Measurements from ENCODE around the gene ATN1.

DNA sequence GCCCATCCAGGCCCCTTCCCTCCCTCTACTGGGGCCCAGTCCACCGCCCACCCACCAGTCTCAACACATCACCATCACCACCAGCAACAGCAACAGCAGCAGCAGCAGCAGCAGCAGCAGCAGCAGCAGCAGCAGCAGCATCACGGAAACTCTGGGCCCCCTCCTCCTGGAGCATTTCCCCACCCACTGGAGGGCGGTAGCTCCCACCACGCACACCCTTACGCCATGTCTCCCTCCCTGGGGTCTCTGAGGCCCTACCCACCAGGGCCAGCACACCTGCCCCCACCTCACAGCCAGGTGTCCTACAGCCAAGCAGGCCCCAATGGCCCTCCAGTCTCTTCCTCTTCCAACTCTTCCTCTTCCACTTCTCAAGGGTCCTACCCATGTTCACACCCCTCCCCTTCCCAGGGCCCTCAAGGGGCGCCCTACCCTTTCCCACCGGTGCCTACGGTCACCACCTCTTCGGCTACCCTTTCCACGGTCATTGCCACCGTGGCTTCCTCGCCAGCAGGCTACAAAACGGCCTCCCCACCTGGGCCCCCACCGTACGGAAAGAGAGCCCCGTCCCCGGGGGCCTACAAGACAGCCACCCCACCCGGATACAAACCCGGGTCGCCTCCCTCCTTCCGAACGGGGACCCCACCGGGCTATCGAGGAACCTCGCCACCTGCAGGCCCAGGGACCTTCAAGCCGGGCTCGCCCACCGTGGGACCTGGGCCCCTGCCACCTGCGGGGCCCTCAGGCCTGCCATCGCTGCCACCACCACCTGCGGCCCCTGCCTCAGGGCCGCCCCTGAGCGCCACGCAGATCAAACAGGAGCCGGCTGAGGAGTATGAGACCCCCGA, 9.1 kb downstream of the ATN1 start:
- no peak for TF ChIP-seq SRF (IDR thresholded peaks at IDR 0.05; ENCODE audit: low read depth, low read length)
- TF ChIP-seq NRF1 (IDR thresholded peaks at IDR 0.05; ENCODE audit: low read depth, low read length) = no peak
- TF ChIP-seq, protein P1, sequence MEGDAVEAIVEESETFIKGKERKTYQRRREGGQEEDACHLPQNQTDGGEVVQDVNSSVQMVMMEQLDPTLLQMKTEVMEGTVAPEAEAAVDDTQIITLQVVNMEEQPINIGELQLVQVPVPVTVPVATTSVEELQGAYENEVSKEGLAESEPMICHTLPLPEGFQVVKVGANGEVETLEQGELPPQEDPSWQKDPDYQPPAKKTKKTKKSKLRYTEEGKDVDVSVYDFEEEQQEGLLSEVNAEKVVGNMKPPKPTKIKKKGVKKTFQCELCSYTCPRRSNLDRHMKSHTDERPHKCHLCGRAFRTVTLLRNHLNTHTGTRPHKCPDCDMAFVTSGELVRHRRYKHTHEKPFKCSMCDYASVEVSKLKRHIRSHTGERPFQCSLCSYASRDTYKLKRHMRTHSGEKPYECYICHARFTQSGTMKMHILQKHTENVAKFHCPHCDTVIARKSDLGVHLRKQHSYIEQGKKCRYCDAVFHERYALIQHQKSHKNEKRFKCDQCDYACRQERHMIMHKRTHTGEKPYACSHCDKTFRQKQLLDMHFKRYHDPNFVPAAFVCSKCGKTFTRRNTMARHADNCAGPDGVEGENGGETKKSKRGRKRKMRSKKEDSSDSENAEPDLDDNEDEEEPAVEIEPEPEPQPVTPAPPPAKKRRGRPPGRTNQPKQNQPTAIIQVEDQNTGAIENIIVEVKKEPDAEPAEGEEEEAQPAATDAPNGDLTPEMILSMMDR (IDR thresholded peaks at IDR 0.05; ENCODE audit: control extremely low read depth in 1 of 3, insufficient read depth in 1 of 3, low read depth in 1 of 3, low read length in 3 of 3) = peak in 1 of 3 experiments; percentile 5; a peak in 1 of 4 replicates

All from H1 (cell line).